Endothelial cell of umbilical vein (primary cell): ENCODE results near the gene FBXL4.

Experiments used
- CTCF ChIP-seq, 2 donors: IDR thresholded peaks; 1 replicate in 1 of 2; 2 replicates in 1 of 2; pipeline ENCODE4 v1.5.1; 2011; ENCODE audit warnings: low read length in 2 of 2, mild to moderate bottlenecking in 2 of 2, moderate library complexity in 2 of 2, control low read depth in 1 of 2, inconsistent platforms in 1 of 2, low read depth in 1 of 2; ENCODE audit not compliant: insufficient read depth in 1 of 2; ENCODE audit errors: extremely low read depth in 1 of 2
- EZH2 ChIP-seq: IDR thresholded peaks from 2 replicates; pipeline ENCODE4 v1.6.1; 2012; ENCODE audit warnings: borderline replicate concordance, low read depth, mild to moderate bottlenecking, moderate library complexity, low read length, inconsistent platforms; ENCODE audit not compliant: severe bottlenecking
- JUN ChIP-seq: IDR thresholded peaks from 2 replicates; pipeline ENCODE4 v1.6.1; 2011; ENCODE audit warnings: borderline replicate concordance, low read depth; ENCODE audit not compliant: insufficient read length, insufficient read depth
- MAX ChIP-seq: IDR thresholded peaks from 2 replicates; pipeline ENCODE4 v1.6.1; 2011; ENCODE audit not compliant: insufficient read depth, insufficient read length
- POLR2A ChIP-seq: IDR thresholded peaks from 2 replicates; pipeline ENCODE4 v1.6.1; 2012; ENCODE audit warnings: low read depth, mild to moderate bottlenecking, control low read depth, low read length
- POLR2AphosphoS5 ChIP-seq: IDR thresholded peaks from 2 replicates; pipeline ENCODE4 v1.6.1; 2012; ENCODE audit warnings: low read depth, mild to moderate bottlenecking, control low read depth, low read length, moderate library complexity; ENCODE audit not compliant: insufficient read depth

GRCh38 chr6:98984121-98984520 is 36.4 kb upstream of the FBXL4 start:
- TF ChIP-seq CTCF (IDR thresholded peaks at IDR 0.05; ENCODE audit: extremely low read depth in 1 of 2, insufficient read depth in 1 of 2, low read depth in 1 of 2, low read length in 2 of 2) (no peak), EZH2 (no peak), POLR2AphosphoS5 (no peak), POLR2A (no peak), JUN (no peak), MAX (no peak)
